H54 (cell line): ENCODE results near the gene MAB21L3.

Experiments
- DNase-seq: peaks from one replicate; pipeline ENCODE4 v3.0.0; 2011; ENCODE audit warnings: low spot score, mixed read lengths; ENCODE audit not compliant: insufficient read length
- FAIRE-seq: peaks from 3 replicates; lab custom pipeline; 2011; peaks lifted over from hg19 to GRCh38; lab: Jason Lieb, UNC
- POLR2A ChIP-seq: IDR thresholded peaks from 2 replicates; pipeline ENCODE4 v1.6.1; 2011; ENCODE audit warnings: low read depth, mild to moderate bottlenecking, low read length

The MAB21L3 gene

GRCh38 chr1:116110567-116111523 is at the start of gene MAB21L3:
Gene MAB21L3, plus strand, starts transcription at chr1:116111399. Its CDS starts 1,217 bp downstream, at chr1:116112616.
- no peak for TF ChIP-seq POLR2A
- FAIRE-seq = no peak
- DNase-seq = no peak

DNA sequence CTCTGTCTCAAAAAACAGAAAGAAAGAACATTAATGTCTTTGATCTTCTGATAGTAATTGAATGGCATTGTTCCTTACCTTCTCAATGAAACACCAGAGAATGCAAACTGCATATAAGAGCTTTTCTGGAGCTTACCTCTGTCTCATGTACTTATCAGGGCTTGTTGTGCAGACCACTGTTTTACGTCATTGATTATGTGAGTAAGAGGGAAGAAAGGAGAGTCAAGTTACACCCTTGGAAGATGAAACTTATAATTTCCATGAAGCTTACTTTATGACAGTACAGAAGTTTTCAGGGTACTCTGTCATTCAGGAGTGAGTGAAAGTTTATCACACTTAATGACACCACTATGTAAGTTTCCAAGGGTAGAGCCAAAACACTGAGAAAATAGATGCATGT is 49.0 kb upstream of the MAB21L3 start:
- no peak for DNase-seq
- no peak for TF ChIP-seq POLR2A
- FAIRE-seq = no peak

DNA sequence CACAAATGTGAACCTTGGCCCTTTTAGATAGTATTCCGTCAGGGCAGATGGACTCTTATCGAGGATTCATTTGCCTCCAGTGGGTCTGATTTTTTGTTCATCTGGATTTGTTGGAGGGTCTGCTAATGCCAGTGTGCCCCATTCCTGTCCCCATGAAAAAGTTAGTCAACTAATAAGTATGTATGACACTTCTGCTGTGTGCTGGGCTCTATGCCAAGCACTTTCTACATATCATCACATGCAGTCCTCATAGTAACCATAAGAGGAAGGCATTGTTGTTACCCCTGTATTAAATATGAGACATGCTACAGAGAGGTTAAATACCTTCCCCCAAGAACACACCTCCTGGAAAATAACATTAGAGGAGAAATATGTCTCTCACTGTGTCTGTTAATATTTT is 46.6 kb upstream of the MAB21L3 start:
- DNase-seq (no peak), FAIRE-seq (no peak)
- TF ChIP-seq POLR2A = no peak

GRCh38 chr1:116066868-116067565 is 44.2 kb upstream of the MAB21L3 start:
- no peak for TF ChIP-seq POLR2A
- FAIRE-seq (no peak), DNase-seq (no peak)

GRCh38 chr1:116067566-116067890 is 43.7 kb upstream of the MAB21L3 start:
- TF ChIP-seq POLR2A = no peak
- FAIRE-seq = no peak

GRCh38 chr1:116075575-116075974 is 35.6 kb upstream of the MAB21L3 start:
- no peak for TF ChIP-seq POLR2A
- no peak for FAIRE-seq
- DNase-seq = no peak

More at GRCh38 chr1:116067566-116067890, 43.7 kb upstream of the MAB21L3 start:
- DNase-seq = no peak

- TF ChIP-seq POLR2A = no peak
- no peak for FAIRE-seq
- DNase-seq = no peak
Measured at GRCh38 chr1:116075990-116076389, 35.2 kb upstream of the MAB21L3 start.

DNA sequence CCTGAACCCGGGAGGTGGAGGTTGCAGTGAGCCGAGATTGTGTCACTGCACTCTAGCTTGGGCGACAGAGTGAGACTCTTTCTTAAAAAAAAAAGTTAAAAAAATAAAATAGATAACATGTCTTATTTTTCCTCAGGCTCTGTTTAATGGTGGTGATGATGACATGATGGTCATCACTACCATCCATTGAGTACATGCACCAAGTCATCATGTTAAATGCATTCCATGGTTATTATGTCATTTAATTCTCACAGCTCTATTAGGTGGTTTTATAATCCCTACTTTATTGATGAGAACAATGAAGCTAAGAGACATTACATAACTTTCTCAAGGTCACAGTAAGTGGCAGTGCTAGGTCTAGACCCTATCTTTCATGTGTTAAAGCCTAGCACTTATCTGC is 34.4 kb upstream of the MAB21L3 start:
- no peak for TF ChIP-seq POLR2A
- no peak for FAIRE-seq
- DNase-seq = no peak

DNA sequence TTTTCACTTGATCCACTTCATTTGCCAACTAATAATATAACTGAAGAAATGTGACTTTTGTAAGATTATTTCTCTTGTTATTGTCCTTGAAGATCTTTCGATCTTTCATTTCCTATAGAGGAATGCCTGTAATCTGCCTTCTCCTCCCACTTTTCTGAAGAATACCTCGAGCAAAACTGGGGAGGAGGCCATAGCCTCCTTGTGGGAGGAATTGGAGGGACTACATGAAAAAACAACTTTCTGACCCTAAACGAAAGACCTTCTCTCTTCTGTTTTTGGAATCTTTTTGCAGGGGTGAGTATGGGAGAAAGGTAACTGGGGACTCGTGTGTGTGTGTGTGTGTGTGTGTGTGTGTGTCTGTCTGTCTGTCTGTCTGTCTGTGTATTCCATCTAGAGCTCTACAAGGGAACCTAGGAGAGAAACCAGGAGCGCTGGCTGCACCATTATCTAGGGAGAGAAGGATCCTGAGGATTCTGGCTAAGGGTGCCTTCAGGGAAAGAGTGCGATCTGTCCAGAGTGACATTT is 32.4 kb upstream of the MAB21L3 start:
- DNase-seq (no peak), FAIRE-seq (no peak)
- TF ChIP-seq POLR2A = no peak

DNA sequence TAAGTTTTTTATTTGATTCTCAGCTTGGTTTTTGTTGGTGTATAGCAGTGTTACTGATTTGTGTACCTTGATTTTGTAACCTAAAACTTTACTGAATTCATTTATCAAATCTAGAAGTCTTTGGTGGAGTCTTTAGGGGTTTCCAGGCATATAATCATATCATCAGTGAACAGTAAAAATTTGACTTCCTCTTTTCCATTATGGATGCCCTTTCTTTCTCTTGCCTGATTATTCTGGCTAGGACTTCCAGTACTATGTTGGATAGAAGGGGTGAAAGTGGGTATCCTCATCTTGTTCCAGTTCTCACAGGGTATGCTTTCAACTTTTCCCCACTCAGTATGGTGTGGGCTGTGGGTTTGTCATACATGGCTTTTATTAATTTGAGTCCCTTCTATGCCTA is 23.6 kb upstream of the MAB21L3 start:
- no peak for DNase-seq

DNA sequence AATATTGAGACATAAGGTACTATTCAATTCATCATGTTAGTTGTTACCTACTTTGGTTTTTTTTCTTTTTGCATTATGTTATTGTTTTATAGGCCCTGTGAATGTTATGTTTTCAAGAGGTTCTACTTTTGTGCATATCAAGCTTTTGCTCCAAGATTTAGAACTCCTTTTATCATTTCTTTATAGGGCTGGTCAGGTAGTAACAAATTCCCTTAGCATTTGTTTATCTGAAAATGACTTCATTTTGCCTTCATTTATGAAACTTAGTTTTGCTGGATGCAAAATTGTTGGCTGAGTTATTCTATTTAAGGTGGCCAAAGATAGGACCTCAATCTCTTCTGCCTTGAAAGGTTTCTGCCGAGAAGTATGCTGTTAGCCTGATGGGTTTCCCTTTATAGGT is 21.3 kb upstream of the MAB21L3 start:
- FAIRE-seq (no peak), DNase-seq (no peak)
- TF ChIP-seq POLR2A = no peak

More for the DNA sequence above, 23.6 kb upstream of the MAB21L3 start:
- no peak for FAIRE-seq
- no peak for TF ChIP-seq POLR2A

DNA sequence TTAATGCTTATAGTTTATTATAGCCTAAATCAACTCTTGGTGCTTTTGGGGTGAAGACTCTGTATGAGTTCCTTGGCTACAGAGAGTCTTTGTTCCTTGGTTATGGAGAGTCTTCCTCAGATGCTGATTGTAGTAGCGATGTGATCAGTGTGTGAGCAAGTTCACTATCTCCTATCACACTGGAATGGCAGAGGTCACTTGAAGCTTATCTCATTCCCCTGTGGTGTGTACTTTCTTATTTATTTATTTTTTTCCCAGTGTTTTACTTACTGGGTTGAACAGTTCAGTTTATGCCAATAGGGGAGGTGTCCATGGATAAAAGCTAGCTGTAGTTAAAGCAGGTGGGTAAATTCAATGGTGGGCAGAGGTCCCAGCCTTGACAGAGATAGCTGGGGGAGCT is 20.1 kb upstream of the MAB21L3 start:
- FAIRE-seq = no peak
- DNase-seq = no peak
- no peak for TF ChIP-seq POLR2A

- no peak for TF ChIP-seq POLR2A
- DNase-seq = no peak
- no peak for FAIRE-seq
Measured at GRCh38 chr1:116092752-116093489, 18.3 kb upstream of the MAB21L3 start.
